ENCODE measurements around the gene NELL2. TPM values are rescaled to one million over a fixed set of nuclear protein-coding genes. Genes with fewer than 3 reads are reported as not detected.

NELL2 gene
- total and polyA plus RNA-seq, 11 donors = 0.04 to 1.8 (median 0.77) TPM; not detected in 3

DNA sequence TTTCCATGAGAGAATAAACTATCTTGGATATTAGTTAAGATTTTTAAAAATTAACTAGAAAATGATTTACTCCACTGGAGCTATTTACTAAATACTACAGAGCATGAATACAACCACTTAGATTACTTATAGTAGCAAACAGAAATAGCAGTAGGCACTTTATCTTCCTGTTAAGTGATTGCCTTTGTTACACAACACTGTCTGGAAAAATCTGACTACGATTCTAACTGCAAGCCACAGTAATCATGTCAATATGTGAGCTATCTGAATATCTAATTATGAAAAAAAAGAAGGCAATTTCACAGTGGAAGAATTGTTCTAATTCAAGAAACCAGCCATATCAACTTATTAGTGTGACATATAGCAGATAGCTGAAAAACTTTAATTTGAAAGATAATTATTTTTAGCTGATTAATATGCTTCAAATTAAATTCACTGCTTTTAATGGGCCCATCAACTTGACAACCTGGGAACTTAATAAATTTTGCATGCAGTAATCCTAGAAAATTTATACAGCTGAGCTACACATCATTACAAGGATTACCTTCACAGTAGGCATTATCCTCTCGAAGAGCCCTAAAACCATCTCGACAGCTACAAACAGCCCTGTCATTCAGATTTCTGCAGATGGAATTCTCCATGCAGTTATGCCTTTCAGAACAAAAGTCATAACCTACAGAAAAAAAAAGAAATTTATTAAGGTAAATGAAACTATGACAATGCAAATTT is 172.8 kb downstream of the NELL2 start:
- DNase-seq = no peak
- Histone ChIP-seq H3K9me3 (no peaks in the 10 kb centered on the region), H3K27ac (no peak overlapping the region), H3K36me3 (no peaks in the 10 kb centered on the region), H3K4me3 (no peak overlapping the region), H3K4me1 (no peaks in the 10 kb centered on the region), H3K27me3 (no peaks in the 10 kb centered on the region)
- TF ChIP-seq, protein P1, sequence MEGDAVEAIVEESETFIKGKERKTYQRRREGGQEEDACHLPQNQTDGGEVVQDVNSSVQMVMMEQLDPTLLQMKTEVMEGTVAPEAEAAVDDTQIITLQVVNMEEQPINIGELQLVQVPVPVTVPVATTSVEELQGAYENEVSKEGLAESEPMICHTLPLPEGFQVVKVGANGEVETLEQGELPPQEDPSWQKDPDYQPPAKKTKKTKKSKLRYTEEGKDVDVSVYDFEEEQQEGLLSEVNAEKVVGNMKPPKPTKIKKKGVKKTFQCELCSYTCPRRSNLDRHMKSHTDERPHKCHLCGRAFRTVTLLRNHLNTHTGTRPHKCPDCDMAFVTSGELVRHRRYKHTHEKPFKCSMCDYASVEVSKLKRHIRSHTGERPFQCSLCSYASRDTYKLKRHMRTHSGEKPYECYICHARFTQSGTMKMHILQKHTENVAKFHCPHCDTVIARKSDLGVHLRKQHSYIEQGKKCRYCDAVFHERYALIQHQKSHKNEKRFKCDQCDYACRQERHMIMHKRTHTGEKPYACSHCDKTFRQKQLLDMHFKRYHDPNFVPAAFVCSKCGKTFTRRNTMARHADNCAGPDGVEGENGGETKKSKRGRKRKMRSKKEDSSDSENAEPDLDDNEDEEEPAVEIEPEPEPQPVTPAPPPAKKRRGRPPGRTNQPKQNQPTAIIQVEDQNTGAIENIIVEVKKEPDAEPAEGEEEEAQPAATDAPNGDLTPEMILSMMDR (IDR thresholded peaks at IDR 0.05) = no peak
- no peak for TF ChIP-seq POLR2A (IDR thresholded peaks at IDR 0.05)
- no peak for ATAC-seq
- WGBS, 4 donors = 64 to 70% (median 67%) methylated on average over 3 of the region's 3 CpGs
- intact Hi-C loops (cut with DNase I) = no loop called here

DNA sequence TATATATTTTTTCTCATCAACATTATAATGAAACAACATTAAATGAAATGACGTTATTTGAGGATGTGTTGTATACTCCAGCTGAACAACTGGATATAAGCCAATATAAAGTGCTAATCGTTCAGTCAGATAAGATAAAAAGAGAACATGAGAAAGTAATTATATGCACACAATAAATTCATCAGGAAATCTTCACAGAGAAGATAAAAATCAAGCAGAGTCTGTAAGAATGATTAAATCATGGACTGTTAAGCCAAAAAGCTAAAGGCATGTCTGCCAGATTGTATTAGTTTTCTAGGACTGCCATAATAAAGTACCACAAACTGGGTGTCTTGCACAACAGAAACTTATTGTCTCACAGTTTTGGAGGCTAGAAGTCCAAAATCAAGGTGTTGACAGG is 178.6 kb downstream of the NELL2 start:
- TF ChIP-seq, protein P1 (IDR thresholded peaks at IDR 0.05) = no peak
- no peaks in the 10 kb centered on the region for H3K4me1 ChIP-seq
- intact Hi-C loops (cut with DNase I) = no loop called here
- H3K27ac ChIP-seq = no peak overlapping the region
- DNase-seq (no peak), ATAC-seq (no peak)
- no peak overlapping the region for H3K4me3 ChIP-seq
- no peaks in the 10 kb centered on the region for H3K27me3 ChIP-seq
- 21 to 37% (median 30%) methylated on average over 2 of the region's 2 CpGs for WGBS, 4 donors
- no peaks in the 10 kb centered on the region for H3K36me3 ChIP-seq
- H3K9me3 ChIP-seq = no peaks in the 10 kb centered on the region

DNA sequence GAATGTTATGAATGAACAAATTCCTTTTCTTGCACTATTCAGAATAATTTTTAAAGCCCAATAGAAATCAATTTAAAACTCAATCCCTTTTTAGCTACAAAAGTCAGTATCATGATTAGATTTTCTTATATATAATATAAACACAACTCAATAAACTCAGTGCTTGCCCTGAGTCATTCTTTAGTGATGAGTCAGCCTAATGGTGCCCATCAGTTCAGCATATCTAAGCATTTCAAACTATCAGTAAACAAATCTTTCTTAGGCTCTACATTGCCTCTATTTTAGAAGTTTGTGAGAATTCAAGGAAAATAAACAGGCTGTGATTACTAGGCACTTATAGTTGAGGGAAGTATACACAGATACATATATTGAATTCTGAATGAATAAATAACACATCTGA is 179.6 kb downstream of the NELL2 start:
- no peak overlapping the region for H3K4me3 ChIP-seq
- intact Hi-C loops (cut with DNase I) = no loop called here
- no peaks in the 10 kb centered on the region for H3K36me3 ChIP-seq
- TF ChIP-seq, protein P1 (IDR thresholded peaks at IDR 0.05) = no peak
- TF ChIP-seq POLR2A (IDR thresholded peaks at IDR 0.05) = no peak
- H3K9me3 ChIP-seq = no peaks in the 10 kb centered on the region
- DNase-seq (no peak), ATAC-seq (no peak)
- H3K27me3 ChIP-seq = no peaks in the 10 kb centered on the region
- H3K27ac ChIP-seq = no peak overlapping the region
- no peaks in the 10 kb centered on the region for H3K4me1 ChIP-seq

DNA sequence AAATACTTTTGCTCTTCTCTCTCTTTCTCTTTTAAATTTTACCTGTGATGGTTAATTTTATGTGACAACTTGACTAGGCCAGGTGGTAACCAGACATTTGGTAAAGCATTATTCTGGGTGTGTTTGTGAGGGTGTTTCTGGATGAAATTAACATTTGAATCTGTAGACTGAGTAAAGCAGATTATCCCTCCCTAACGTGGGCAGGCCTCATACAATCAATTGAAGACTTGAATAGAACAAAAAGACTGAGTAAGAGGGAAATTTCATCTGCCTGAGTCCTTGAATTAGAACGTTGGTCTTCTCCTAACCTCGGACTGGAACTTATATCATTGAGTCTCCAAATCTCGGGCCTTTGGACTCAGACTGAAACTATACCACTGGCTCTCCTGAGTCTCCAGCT is 182.1 kb downstream of the NELL2 start:
- 65 to 78% (median 74%) methylated on average over 4 of the region's 4 CpGs for WGBS, 4 donors
- intact Hi-C loops (cut with DNase I) = no loop called here
- Histone ChIP-seq H3K9me3 (no peaks in the 10 kb centered on the region), H3K27me3 (no peaks in the 10 kb centered on the region), H3K36me3 (no peaks in the 10 kb centered on the region), H3K4me3 (no peak overlapping the region), H3K4me1 (no peaks in the 10 kb centered on the region), H3K27ac (no peak overlapping the region)
- DNase-seq (no peak), ATAC-seq (no peak)
- TF ChIP-seq POLR2A (IDR thresholded peaks at IDR 0.05) = no peak
- TF ChIP-seq, protein P1 (IDR thresholded peaks at IDR 0.05) = no peak
